ENCODE results near the gene IL1RL2. TPM values are rescaled to one million over a fixed set of nuclear protein-coding genes. Genes with fewer than 3 reads are reported as not detected.
A peak's percentile ranks its signal among the peaks of the same experiment; 100 is the strongest.

Gene IL1RL2
- under 1 TPM in 1 of 2 donors, not detected in 1; 0.75 TPM for total RNA-seq

DNA sequence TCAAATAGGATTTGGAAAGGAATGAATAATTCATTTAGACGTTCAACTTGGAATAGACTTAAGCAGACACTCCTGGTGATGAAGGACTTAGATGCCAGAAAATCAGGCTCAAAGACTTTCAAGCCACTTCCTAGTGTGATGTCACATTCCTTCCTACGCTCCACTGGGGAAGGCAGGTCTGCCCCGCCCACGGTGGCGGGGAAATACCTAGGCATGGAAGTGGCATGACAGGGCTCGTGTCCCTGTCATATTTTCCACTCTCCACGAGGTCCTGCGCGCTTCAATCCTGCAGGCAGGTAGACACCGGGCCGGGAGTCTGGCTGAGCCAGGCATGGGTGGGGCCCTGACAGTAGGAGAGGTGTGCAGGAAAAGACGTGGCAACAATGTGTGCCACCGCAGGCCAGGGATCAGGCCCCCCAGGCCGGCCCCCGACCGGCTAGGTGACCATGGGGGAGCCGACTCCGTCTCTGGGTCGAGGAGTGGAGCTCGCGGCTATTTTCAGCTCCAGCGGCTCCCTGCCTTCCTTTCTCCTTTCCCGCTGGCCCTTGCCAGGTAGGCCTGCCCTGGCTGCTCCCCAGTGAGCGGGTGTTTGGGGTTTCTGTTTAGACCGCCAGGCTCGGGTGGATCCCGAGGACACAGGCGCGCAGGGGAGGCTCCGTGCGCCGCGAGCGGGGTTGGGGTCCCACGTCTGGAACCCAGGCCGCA, at the start of gene IL1RL2:
Gene IL1RL2, plus strand, starts transcription at position 233 of the 705 bp plus-strand sequence. CDS start 845 bp downstream, outside the sequence.
- H3K36me3 Mint-ChIP-seq: peaks cover 5 to 14% of the 10 kb centered on the region in 2 donors
- ATAC-seq (peak in 1 of 2 donors; percentile 56), DNase-seq (ENCODE audit: low spot score in 2 of 2) (no peak)
- H3K27ac Mint-ChIP-seq: peak within 1 kb of the TSS in 1 of 2 donors; percentile 66
- peaks cover 0 to 4% of the 10 kb centered on the region in 2 donors for H3K9me3 Mint-ChIP-seq

DNA sequence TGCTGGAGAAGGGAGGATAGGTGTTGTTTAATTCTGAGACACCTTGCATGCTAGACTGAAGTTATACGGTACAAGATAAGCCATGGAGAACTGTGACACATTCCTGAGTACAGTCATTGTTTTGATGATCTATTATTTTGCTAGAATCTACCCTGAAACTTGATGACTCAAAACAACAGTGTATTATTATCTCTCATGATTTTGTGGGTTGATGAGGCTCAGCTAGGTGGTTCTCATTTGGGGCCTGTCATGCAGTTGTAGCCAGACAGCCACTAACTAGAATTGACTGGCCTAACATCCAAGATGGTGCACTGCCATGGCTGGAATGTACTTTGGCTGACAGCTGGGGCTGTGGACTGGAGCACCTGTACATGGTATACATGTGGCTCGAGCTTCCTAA, 49.7 kb upstream of the IL1RL2 start:
- peak; percentile 91 to 93 for ATAC-seq
- DNase-seq (ENCODE audit: low spot score in 2 of 2): peak in 1 of 2 donors; percentile 54
- peak overlapping the region; percentile 83 to 90 for H3K27ac Mint-ChIP-seq
- peaks cover 15 to 55% of the 10 kb centered on the region in 2 donors for H3K36me3 Mint-ChIP-seq
- H3K9me3 Mint-ChIP-seq: peaks cover 12 to 16% of the 10 kb centered on the region in 2 donors

DNA sequence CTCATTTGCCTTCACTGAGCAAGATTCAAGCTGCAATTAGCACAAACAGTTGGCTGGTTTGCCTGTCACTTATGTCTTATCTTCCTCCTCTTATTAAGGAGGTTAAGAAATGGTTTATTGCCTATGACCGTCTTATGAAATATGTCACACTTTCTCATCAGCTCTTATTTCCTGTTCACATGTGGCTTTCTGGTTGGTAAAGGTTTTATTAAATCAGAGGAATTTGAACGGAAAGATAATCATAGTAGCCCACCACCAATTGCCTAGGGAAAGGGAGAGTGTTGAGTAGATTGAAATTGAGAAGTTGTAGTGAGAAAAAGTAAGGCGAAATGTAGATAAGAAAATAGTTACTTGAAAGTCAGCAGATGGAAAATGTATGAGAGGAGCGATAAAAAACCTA, 48.5 kb upstream of the IL1RL2 start:
- Mint-ChIP-seq H3K27ac (peak overlapping the region; percentile 8 to 83), H3K9me3 (peaks cover 10 to 12% of the 10 kb centered on the region in 2 donors), H3K36me3 (peaks cover 22 to 63% of the 10 kb centered on the region in 2 donors)
- DNase-seq (ENCODE audit: low spot score in 2 of 2) (no peak), ATAC-seq (peak; percentile 21 to 22)

DNA sequence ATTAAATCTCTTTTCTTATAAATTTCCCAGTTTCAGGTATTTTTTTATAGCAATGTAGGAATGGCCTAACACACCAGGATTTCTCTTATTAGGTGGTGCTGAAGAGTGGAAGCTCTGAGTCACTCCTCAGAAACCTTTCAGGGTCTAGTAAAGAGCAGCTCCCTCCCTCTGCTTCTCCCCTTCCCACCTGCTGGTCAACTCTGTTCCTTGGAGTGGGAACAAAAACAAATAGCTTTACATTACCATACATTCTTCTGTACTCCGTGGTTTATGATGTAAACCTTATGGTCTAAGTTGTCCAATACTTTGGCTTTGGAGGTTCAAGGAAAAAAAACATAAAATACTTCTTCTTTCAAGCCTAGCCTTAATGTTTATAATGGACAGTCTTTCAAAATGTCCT, 47.0 kb upstream of the IL1RL2 start:
- H3K9me3 Mint-ChIP-seq: peaks cover 13 to 15% of the 10 kb centered on the region in 2 donors
- peaks cover 26 to 78% of the 10 kb centered on the region in 2 donors for H3K36me3 Mint-ChIP-seq
- no peak overlapping the region for H3K27ac Mint-ChIP-seq
- DNase-seq (ENCODE audit: low spot score in 2 of 2) (no peak), ATAC-seq (no peak)

DNA sequence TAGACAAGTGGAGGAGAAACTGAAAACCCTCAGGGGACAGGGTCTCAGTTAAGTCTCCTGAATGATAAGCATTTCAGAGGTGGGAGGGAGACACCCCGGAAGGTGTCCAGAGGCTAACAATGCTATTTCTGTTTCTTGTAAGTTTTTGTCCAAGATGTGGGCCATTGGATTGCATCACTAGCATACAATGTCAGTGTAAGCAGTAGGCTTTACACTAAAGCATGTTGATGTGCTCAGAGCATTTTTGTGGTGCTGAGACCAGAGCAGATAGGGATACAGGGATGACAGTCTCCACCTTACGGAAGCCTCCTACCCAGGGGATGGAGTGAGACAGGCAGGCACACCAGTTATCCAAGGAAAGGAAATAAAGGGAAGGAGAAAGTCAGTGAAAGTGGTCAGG, 46.4 kb upstream of the IL1RL2 start:
- ATAC-seq (no peak), DNase-seq (ENCODE audit: low spot score in 2 of 2) (no peak)
- Mint-ChIP-seq H3K27ac (no peak overlapping the region), H3K9me3 (peaks cover 18 to 20% of the 10 kb centered on the region in 2 donors), H3K36me3 (peaks cover 31 to 83% of the 10 kb centered on the region in 2 donors)

DNA sequence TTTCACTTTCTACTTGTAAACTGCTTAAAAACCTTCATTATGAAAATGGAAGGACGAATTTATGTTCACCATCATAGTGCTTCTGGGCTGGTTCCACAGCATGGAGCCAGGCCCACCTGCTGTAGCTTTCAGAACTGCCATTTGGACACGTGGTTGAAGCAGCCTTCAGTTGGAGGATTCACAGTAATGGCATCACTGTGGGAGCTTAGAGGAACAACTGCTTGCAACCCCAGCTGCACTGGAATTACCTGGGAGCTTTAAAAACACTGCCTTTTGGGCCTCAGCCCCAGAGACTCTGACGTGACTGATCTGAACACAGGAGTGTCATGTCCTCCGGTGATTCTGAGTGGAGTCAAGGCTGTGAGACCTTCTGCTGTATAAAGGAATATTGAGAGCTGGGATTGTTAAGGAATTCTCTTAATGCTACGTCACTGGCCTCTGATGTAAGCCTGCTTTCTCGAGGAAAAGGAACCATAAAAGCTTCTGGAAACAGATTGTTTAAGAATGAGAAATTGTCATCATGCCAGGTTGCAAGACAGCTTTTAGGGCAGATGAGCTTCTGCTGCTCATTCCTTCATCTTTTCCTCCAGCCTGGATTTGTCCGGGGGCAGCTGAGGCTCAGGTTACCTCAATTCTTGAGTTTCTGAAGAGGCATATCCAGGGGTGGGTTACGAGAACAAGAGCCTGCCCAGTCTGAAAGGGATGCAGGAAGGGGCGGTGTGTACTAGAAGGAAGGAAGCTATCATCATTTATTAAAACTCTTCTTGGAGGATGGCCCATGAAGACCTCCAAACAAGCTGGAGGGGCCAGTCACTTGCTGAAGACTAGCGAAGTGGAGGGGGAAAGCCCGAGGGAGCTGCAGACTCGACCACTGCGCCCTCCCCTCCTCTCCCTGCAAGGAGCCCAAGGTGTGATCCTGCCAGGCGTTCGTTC, 45.5 kb upstream of the IL1RL2 start:
- Mint-ChIP-seq H3K36me3 (peaks cover 38 to 92% of the 10 kb centered on the region in 2 donors), H3K9me3 (peaks cover 25% of the 10 kb centered on the region in 2 donors), H3K27ac (peak overlapping the region in 1 of 2 donors; percentile 35)
- DNase-seq (ENCODE audit: low spot score in 2 of 2) (no peak), ATAC-seq (no peak)

DNA sequence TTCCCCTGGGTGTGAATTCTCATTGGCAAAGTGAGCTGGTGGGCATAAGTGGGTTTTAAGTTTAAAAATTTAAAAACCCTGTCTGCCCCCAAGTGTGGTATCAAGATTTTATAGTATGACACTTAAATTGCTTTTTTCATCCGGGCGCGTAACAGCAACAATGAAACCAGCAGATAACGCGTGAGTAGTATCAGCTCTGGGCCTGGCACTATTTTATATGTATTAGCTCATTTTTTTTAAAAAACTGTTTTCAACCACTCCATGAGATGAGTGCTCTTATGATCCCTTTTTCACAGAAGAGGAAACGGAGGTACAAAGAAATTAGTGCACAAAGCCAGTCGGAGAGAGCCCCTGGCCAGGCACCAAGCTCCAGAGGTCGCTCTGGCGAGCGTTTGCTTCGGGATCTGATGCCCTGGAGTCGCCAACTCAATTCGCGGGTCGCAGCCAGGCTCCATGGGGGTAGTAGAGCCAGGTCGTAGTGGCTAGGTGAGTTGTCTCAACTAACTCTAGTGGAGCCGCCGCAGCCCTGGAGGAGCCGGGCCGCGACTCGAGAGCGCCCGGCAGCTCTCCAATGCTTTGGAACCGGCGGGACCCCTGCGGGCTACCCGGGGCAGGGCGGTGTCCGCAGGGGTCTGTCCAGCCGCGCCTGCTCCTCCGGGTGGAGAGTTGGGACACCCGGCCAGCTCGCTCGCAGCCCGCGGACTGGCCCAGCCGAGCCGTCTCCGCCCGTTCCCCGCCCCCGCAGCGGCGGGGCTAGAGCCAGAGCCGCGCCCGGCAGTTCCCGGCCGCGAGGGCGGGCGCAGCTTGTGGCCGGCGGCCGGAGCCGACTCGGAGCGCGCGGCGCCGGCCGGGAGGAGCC, 44.6 kb upstream of the IL1RL2 start, which contains the start of gene IL1R1:
Gene IL1R1, plus strand, starts transcription at position 777 of the 859 bp plus-strand sequence. CDS start 14,979 bp downstream, outside the sequence.
- ATAC-seq: peak; percentile 41 to 68
- Mint-ChIP-seq H3K36me3 (peaks cover 47 to 95% of the 10 kb centered on the region in 2 donors), H3K27ac (peak within 1 kb of the TSS; percentile 34 to 37), H3K9me3 (peaks cover 26 to 27% of the 10 kb centered on the region in 2 donors)
- DNase-seq (ENCODE audit: low spot score in 2 of 2): no peak

DNA sequence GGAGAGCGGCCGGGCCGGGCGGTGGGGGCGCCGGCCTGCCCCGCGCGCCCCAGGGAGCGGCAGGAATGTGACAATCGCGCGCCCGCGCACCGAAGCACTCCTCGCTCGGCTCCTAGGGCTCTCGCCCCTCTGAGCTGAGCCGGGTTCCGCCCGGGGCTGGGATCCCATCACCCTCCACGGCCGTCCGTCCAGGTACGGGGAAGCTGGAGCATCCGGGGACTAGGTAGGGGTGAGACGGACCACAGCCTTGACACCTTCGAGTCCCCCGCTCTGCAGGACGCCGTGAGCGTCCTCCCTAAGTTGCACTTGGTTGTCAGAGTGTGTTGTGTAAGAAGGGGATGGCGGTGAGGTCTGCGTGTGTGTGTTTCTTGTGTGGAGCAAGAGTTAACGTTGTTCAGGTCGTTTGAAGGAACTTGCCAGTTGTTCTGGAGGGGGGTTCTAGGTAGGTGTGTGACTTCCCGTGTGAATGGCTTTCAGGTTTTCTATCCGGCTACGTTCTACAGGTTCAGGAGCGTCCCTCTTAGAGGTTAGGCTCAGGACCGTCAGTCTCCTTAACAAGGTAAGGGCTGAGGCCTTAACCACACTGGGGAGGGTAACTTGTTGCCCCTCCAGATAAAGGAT, 43.9 kb upstream of the IL1RL2 start:
- Mint-ChIP-seq H3K9me3 (peaks cover 29 to 34% of the 10 kb centered on the region in 2 donors), H3K27ac (peak overlapping the region; percentile 34 to 37), H3K36me3 (peaks cover 50 to 95% of the 10 kb centered on the region in 2 donors)
- ATAC-seq (peak; percentile 12 to 19), DNase-seq (ENCODE audit: low spot score in 2 of 2) (no peak)

DNA sequence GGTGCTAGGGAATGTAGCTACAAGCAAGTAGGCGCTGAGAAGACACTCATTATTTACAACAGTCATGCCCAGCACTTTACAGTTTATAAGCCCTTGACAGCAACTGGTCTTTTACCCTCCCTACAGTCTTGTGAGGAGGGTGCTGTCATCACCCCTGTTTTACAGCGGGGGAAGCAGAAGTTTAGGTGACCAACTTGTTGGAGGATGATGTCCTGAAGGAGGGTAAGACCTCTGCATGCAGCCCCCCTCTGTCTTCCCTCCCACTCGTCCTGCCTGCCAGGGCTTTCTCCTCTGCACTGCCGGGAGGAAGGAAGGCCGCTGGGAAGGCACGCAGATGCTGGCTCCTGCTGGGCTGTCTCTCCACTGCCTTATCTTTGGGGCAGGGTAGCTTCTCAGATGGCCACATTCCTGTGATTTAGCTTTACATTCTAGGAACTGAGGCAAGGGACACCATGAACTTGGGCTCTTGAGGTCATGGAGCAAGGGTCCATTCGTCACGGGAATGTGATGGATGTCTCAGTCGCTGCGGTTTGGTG, 43.3 kb upstream of the IL1RL2 start:
- DNase-seq (ENCODE audit: low spot score in 2 of 2): no peak
- Mint-ChIP-seq H3K9me3 (peaks cover 34 to 40% of the 10 kb centered on the region in 2 donors), H3K27ac (peak overlapping the region in 1 of 2 donors; percentile 37), H3K36me3 (peaks cover 56 to 96% of the 10 kb centered on the region in 2 donors)
- ATAC-seq: no peak

DNA sequence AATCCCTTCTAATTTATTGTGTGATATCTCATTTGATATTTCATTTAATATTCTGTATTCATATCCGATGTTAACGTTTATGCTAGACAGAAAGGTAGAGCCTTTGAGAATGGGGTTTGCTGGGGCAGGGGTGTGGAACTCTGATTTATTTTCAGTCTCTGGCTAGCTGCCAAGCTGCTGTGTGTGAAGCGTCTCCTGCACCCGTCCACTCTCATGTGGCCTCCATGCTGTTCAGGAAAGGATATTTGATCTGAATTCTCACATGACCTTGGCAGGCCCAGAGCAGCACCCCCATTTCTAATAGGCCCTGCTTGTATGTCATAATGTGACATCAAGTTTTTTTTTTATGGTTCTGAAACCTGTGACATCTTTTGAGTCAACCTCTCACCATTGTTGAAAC, 42.7 kb upstream of the IL1RL2 start:
- Mint-ChIP-seq H3K27ac (no peak overlapping the region), H3K9me3 (peaks cover 40 to 46% of the 10 kb centered on the region in 2 donors), H3K36me3 (peaks cover 62 to 96% of the 10 kb centered on the region in 2 donors)
- DNase-seq (ENCODE audit: low spot score in 2 of 2) (no peak), ATAC-seq (no peak)

DNA sequence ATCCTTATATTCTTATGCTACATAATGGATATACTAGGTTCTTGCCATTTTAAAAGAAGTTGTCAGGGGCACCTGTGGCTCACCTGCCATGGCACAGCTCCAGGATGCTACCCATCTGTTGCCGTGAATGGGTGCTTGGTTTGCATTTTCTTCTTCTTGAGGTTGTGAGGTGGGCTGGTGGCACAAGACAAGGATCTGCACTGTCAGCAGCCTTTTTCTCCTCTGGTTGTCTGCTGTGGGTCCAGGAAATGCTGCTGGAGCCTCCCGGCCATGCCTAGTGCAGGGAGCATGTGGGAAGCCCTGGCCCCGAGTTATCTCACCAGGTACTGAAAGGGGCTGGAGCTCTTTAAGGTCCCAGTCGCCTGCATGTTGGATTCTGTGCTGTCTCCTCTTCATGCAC, 41.7 kb upstream of the IL1RL2 start:
- no peak overlapping the region for H3K27ac Mint-ChIP-seq
- peaks cover 37 to 47% of the 10 kb centered on the region in 2 donors for H3K9me3 Mint-ChIP-seq
- DNase-seq (ENCODE audit: low spot score in 2 of 2) (no peak), ATAC-seq (no peak)
- peaks cover 63 to 91% of the 10 kb centered on the region in 2 donors for H3K36me3 Mint-ChIP-seq

DNA sequence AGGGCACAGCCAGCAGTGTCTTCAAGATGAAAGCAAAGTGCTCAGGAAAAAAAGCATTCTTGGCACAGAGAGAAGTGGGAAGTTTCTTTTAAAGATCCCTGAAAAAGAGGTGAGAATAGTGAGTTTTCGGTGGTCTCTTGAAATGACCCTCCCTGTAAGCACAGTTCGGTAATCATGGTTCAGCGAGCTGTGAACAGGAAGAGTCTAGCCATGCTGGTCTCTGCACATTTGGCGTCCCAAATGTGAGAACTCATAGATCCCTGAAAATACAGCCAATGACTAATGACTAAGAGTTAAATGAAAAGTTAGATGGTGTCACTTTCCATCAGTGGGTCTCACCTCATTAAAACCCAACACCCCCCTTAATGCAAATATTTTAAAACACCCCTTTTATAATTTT, 40.9 kb upstream of the IL1RL2 start:
- Mint-ChIP-seq H3K27ac (no peak overlapping the region), H3K9me3 (peaks cover 37 to 42% of the 10 kb centered on the region in 2 donors)
- no peak for ATAC-seq

DNA sequence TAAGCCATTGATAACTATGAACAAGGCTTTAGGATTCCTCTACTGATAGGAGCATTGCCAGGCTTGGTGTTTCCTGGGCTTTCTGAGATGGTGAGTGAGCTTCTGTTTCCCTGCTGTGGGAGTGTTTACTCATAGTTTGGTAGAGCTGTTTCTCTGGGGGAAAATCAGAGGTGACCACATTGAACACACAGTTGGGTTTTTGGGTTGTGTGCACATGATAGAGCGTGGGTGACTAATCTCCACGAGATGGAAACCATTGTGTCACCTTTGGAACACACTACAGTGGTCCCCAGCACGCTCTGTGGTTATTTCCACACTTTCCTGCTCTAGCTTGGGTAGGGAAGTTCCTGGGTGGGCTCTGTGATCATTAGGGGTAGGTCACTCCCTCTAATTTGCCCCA, 38.9 kb upstream of the IL1RL2 start:
- peak; percentile 34 to 73 for DNase-seq (ENCODE audit: low spot score in 2 of 2)
- Mint-ChIP-seq H3K36me3 (peaks cover 66 to 85% of the 10 kb centered on the region in 2 donors), H3K9me3 (peaks cover 37 to 50% of the 10 kb centered on the region in 2 donors)

More for the DNA sequence above, 40.9 kb upstream of the IL1RL2 start:
- no peak for DNase-seq (ENCODE audit: low spot score in 2 of 2)
- peaks cover 69 to 84% of the 10 kb centered on the region in 2 donors for H3K36me3 Mint-ChIP-seq

DNA sequence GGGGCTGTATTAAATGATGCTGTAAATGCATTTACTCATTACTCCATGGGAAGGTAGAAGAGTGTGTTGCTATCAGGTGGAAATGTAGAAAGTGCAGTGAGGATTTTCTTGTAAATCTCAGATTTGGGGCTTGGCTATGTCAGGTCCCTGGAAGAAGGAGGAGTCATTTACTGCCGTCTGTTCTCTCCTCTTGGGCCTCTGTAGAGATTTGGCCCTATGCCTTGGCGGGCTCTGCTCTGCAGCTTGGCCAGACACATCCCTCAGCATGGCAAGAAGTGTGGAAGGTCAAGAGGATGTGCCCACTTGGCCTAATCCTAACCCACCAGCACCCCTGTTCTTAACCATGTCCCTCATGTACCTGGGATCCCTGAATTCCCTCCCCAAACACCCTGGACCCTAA, 37.6 kb upstream of the IL1RL2 start:
- H3K36me3 Mint-ChIP-seq: peaks cover 73 to 85% of the 10 kb centered on the region in 2 donors
- ATAC-seq (no peak), DNase-seq (ENCODE audit: low spot score in 2 of 2) (no peak)
- peaks cover 40 to 55% of the 10 kb centered on the region in 2 donors for H3K9me3 Mint-ChIP-seq
- H3K27ac Mint-ChIP-seq: no peak overlapping the region

More for the DNA sequence above, 38.9 kb upstream of the IL1RL2 start:
- ATAC-seq: peak; percentile 88 to 93
- H3K27ac Mint-ChIP-seq: peak overlapping the region; percentile 72 to 84

All from activated naive CD4-positive, alpha-beta T cell treated with anti-CD3 and anti-CD28 coated beads, Interleukin-2, amount 50 U/mL, for 72 hours (primary cell).